Measurements from ENCODE around the gene CDCA7.
A peak's percentile ranks its signal among the peaks of the same experiment; 100 is the strongest.

The CDCA7 gene

DNA sequence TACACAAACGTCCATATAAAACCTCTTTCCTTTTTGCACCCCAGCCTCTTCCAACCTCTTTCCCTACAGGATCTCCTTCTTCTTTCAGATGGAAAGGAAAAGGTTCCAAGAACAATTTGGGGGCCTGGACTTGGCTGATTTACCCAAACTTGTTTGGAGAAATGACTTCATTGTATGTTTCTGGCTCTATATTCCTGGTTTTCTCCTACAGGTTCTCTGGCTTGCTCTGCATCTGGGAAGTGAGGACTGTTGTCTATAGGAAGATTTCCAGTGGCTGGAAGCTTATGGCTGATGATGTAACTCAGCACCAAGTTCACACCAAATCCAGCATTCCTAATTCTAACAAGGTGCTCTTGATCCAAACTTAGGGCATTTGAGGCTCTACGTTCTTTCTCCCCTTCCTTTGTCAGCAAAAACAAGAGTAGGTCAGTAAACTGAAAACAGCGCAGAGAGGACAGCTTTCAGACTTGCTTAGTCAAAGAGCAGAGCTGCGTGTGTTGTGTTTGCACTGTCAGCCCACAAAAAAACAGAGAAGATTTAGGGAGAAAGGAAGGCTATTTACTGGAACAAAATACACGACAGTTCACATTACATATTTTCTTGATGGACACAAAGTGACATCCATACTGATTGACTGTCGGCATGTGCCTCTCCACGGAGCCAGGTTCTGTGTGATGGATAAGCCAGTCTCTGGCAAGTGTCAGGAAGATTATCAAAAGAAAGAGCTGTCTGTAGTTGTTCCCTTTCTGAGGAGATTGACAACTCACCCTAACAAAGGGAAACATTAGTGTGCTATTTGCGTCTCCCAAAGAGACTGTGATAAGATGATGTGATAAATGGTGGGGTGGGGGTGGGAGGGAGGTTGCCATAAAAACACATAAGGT is 39.7 kb downstream of the CDCA7 start:
- no peak for DNase-seq (ENCODE audit: low read depth, low spot score)
- TF ChIP-seq ZNF274 (IDR thresholded peaks at IDR 0.05; ENCODE audit: low read depth, low read length) (no peak), YY1 (IDR thresholded peaks at IDR 0.05; ENCODE audit: insufficient read depth, insufficient read length) (no peak), SUZ12 (IDR thresholded peaks at IDR 0.05; ENCODE audit: extremely low read depth, insufficient read depth, insufficient read length) (no peak)
- H3K9ac ChIP-seq (ENCODE audit: insufficient read length, low read depth): no peak overlapping the region
- no peaks in the 10 kb centered on the region for H3K36me3 ChIP-seq (ENCODE audit: insufficient read depth, insufficient read length, low read length)
- H3K4me1 ChIP-seq (ENCODE audit: insufficient read depth, insufficient read length): no peaks in the 10 kb centered on the region
- no peaks in the 10 kb centered on the region for H3K27me3 ChIP-seq (ENCODE audit: insufficient read depth, insufficient read length)
- no peak overlapping the region for H3K4me3 ChIP-seq (ENCODE audit: insufficient read length, low read depth)
- no peaks in the 10 kb centered on the region for H3K9me3 ChIP-seq (ENCODE audit: insufficient read depth, low read length)

DNA sequence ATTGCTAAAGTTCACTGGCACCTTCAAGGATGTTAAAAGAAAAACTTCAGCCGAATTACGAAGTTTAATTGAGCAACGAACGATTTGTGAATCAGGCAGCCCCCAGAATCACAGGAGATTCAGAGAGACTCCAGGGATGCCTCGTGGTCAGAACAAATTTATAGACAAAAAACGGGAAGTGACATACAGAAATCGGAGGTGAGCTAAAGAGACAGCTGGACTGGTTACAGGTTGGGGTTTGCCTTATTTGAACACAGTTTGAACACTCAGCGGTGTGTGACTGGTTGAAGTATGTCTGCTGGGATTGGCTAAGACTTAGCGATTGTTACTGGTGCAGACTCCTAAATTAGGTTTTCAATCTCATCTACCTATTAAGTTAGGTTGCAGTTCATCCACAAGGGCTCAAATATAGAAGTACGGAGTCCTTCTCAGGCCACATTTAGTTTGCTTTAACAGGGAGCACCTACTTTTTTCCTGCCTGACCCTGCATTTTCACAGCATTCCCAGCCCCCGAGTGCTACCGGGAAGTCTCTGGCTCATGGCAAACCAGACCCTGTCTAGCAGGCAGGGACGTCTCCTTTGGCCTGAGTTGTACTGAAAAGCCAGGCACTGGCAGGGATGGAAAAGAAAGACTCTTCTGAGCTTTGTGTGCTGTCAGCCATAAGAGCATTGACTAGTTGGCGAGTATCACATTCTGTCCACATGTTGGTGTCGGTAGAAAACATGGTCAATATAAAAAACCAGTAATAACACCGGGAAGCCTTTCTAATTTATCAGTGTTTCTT is 41.1 kb downstream of the CDCA7 start:
- H3K9ac ChIP-seq (ENCODE audit: insufficient read length, low read depth): no peak overlapping the region

GRCh38 chr2:173397539-173397938 is 42.9 kb downstream of the CDCA7 start:
- no peaks in the 10 kb centered on the region for H3K36me3 ChIP-seq (ENCODE audit: insufficient read depth, insufficient read length, low read length)
- TF ChIP-seq ZNF274 (IDR thresholded peaks at IDR 0.05; ENCODE audit: low read depth, low read length) (no peak), SUZ12 (IDR thresholded peaks at IDR 0.05; ENCODE audit: extremely low read depth, insufficient read depth, insufficient read length) (no peak), YY1 (IDR thresholded peaks at IDR 0.05; ENCODE audit: insufficient read depth, insufficient read length) (no peak)
- H3K27me3 ChIP-seq (ENCODE audit: insufficient read depth, insufficient read length): peaks cover under 1% of the 10 kb centered on the region
- no peak overlapping the region for H3K4me3 ChIP-seq (ENCODE audit: insufficient read length, low read depth)
- H3K4me1 ChIP-seq (ENCODE audit: insufficient read depth, insufficient read length): no peaks in the 10 kb centered on the region
- H3K9me3 ChIP-seq (ENCODE audit: insufficient read depth, low read length): no peaks in the 10 kb centered on the region
- no peak for DNase-seq (ENCODE audit: low read depth, low spot score)
- H3K9ac ChIP-seq (ENCODE audit: insufficient read length, low read depth): no peak overlapping the region

More for the DNA sequence above, 41.1 kb downstream of the CDCA7 start:
- Histone ChIP-seq H3K4me3 (ENCODE audit: insufficient read length, low read depth) (no peak overlapping the region), H3K36me3 (ENCODE audit: insufficient read depth, insufficient read length, low read length) (no peaks in the 10 kb centered on the region), H3K4me1 (ENCODE audit: insufficient read depth, insufficient read length) (no peaks in the 10 kb centered on the region), H3K27me3 (ENCODE audit: insufficient read depth, insufficient read length) (no peaks in the 10 kb centered on the region), H3K9me3 (ENCODE audit: insufficient read depth, low read length) (no peaks in the 10 kb centered on the region)
- TF ChIP-seq YY1 (IDR thresholded peaks at IDR 0.05; ENCODE audit: insufficient read depth, insufficient read length) (no peak), ZNF274 (IDR thresholded peaks at IDR 0.05; ENCODE audit: low read depth, low read length) (no peak), SUZ12 (IDR thresholded peaks at IDR 0.05; ENCODE audit: extremely low read depth, insufficient read depth, insufficient read length) (no peak)
- DNase-seq (ENCODE audit: low read depth, low spot score): no peak

DNA sequence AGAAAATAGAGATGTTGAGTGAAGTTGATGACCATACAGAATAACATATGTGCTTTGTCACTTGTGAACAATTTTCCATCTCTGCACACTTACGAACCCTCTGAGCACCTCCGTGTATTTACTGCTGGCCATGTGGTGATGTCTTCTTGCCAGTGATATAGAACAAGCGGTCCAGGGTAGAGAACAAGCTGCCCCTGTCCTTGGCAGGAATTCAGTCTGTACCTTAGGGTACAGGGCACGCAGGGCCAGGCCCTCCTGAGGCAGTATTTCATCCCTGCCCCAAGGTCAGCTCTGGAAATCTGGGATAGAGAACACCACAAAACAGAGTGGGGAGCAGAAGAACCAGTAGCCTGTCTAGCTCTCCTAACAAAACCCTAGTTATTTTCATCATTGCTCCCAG is 44.6 kb downstream of the CDCA7 start:
- Histone ChIP-seq H3K27me3 (ENCODE audit: insufficient read depth, insufficient read length) (peaks cover 11% of the 10 kb centered on the region), H3K4me1 (ENCODE audit: insufficient read depth, insufficient read length) (no peaks in the 10 kb centered on the region), H3K9me3 (ENCODE audit: insufficient read depth, low read length) (no peaks in the 10 kb centered on the region), H3K36me3 (ENCODE audit: insufficient read depth, insufficient read length, low read length) (no peaks in the 10 kb centered on the region), H3K4me3 (ENCODE audit: insufficient read length, low read depth) (no peak overlapping the region), H3K9ac (ENCODE audit: insufficient read length, low read depth) (no peak overlapping the region)
- no peak for TF ChIP-seq ZNF274 (IDR thresholded peaks at IDR 0.05; ENCODE audit: low read depth, low read length)
- no peak for TF ChIP-seq SUZ12 (IDR thresholded peaks at IDR 0.05; ENCODE audit: extremely low read depth, insufficient read depth, insufficient read length)
- TF ChIP-seq YY1 (IDR thresholded peaks at IDR 0.05; ENCODE audit: insufficient read depth, insufficient read length): no peak
- no peak for DNase-seq (ENCODE audit: low read depth, low spot score)

DNA sequence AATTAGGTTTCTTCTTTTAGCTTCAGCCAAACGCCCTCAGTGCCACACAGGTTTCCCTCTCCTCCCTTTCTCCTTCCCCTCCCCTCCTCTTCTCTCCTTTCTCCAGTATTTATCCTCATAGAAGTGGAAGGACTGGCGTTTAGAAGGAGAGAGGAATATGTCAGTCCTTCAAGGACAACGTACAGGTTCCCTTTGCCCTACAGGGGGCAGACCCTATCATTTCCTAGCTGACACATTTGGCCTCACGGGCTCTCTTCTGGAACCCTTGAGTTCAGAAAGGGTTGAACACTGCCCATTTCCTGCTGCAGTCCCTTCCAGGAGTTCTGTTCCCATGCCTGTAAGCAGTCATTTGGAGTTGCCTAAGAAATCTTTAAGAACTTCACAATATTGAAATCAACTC is 46.1 kb downstream of the CDCA7 start:
- no peak overlapping the region for H3K9ac ChIP-seq (ENCODE audit: insufficient read length, low read depth)
- H3K4me3 ChIP-seq (ENCODE audit: insufficient read length, low read depth): no peak overlapping the region
- H3K9me3 ChIP-seq (ENCODE audit: insufficient read depth, low read length): no peaks in the 10 kb centered on the region
- DNase-seq (ENCODE audit: low read depth, low spot score): peak; percentile 46
- H3K27me3 ChIP-seq (ENCODE audit: insufficient read depth, insufficient read length): peaks cover 11% of the 10 kb centered on the region
- no peaks in the 10 kb centered on the region for H3K4me1 ChIP-seq (ENCODE audit: insufficient read depth, insufficient read length)
- no peaks in the 10 kb centered on the region for H3K36me3 ChIP-seq (ENCODE audit: insufficient read depth, insufficient read length, low read length)
- TF ChIP-seq YY1 (IDR thresholded peaks at IDR 0.05; ENCODE audit: insufficient read depth, insufficient read length) (no peak), SUZ12 (IDR thresholded peaks at IDR 0.05; ENCODE audit: extremely low read depth, insufficient read depth, insufficient read length) (no peak), ZNF274 (IDR thresholded peaks at IDR 0.05; ENCODE audit: low read depth, low read length) (no peak)

DNA sequence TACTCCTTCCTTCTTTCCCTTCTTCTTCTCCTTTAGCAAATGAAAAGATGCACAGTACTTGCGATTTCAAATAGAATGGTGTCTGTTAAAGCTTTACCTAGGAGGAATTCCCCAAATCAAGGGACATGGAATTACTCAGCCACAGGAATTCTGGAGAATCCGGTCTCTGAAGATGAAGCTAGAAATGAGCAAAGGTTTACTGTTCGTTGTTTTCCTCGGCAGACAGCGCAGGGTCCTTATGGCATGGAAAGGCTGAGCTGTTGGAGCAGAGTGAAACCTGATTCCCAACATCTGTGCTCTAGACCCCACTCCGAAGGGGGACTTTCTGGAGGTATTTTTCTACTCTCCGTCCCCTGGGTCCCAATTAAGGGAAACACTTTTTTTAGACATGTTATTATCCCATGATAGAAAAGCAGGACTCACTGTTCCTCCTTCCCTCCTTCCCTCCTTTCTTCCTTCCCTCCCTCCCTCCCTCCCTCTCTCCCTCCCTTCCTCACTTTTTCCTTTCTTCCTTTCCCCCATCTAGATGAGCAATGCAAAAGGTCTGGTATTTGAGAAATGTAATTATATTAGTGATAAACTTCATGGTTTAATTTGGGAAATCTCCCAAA is 47.1 kb downstream of the CDCA7 start:
- Histone ChIP-seq H3K4me1 (ENCODE audit: insufficient read depth, insufficient read length) (no peaks in the 10 kb centered on the region), H3K9me3 (ENCODE audit: insufficient read depth, low read length) (no peaks in the 10 kb centered on the region), H3K9ac (ENCODE audit: insufficient read length, low read depth) (peak overlapping the region; percentile 57), H3K27me3 (ENCODE audit: insufficient read depth, insufficient read length) (peaks cover 11% of the 10 kb centered on the region), H3K4me3 (ENCODE audit: insufficient read length, low read depth) (peak overlapping the region; percentile 19), H3K36me3 (ENCODE audit: insufficient read depth, insufficient read length, low read length) (no peaks in the 10 kb centered on the region)
- TF ChIP-seq ZNF274 (IDR thresholded peaks at IDR 0.05; ENCODE audit: low read depth, low read length) (no peak), SUZ12 (IDR thresholded peaks at IDR 0.05; ENCODE audit: extremely low read depth, insufficient read depth, insufficient read length) (no peak), YY1 (IDR thresholded peaks at IDR 0.05; ENCODE audit: insufficient read depth, insufficient read length) (no peak)
- DNase-seq (ENCODE audit: low read depth, low spot score): no peak

Data from NT2/D1 (cell line).